Right cardiac atrium (tissue), 5 donors: ENCODE results near the gene TMEM138. TPM values are rescaled to one million over a fixed set of nuclear protein-coding genes. Genes with fewer than 3 reads are reported as not detected.

Experiments
- ATAC-seq, 2 donors: fragments of 200-7000 bp; cut with Tn5 transposase; one replicate each; pipeline versions ENCODE4 v1.8.0 to v1.9.1; 2020; ENCODE audit warnings: moderate library complexity in 2 of 2, mild to moderate bottlenecking in 1 of 2
- DNase-seq, 3 donors: peaks; one replicate each; pipeline ENCODE4 v3.0.0-alpha.2; 2020
- H3K27ac ChIP-seq: one replicate; pipeline ENCODE4 v1.5.1; 2013; ENCODE audit warnings: mild to moderate bottlenecking, low read length, control low read depth, moderate library complexity
- H3K27me3 ChIP-seq: one replicate; pipeline ENCODE4 v1.6.1; 2013; ENCODE audit not compliant: control insufficient read depth, insufficient read depth
- H3K4me1 ChIP-seq: one replicate; pipeline ENCODE4 v1.6.1; 2013; ENCODE audit warnings: low read length; ENCODE audit not compliant: control insufficient read depth, insufficient read depth
- H3K4me3 ChIP-seq: one replicate; pipeline ENCODE4 v1.5.1; 2013; ENCODE audit warnings: low read length, control low read depth
- H3K9me3 ChIP-seq: one replicate; pipeline ENCODE4 v1.6.1; 2013; ENCODE audit warnings: low read length; ENCODE audit not compliant: control insufficient read depth
- WGBS: extraction: QIAGEN DNeasy Blood & Tissue Kit; methylation state at CpG from one replicate; pipeline ENCODE4 v1.1.7; 2013; 5-methylcytosine and 5-hydroxymethylcytosine counted together
- intact Hi-C, 4 donors: fragments of 100-400 bp; cut with DNase I; formaldehyde crosslinking; loops; one replicate each; pipeline versions ENCODE4 v1.11.0 to v1.14.0; 2022 to 2023
- polyA plus RNA-seq: library from polyadenylated mRNA; stranded (reverse); fragments of 200-250 nt; gene quantifications from one replicate; pipeline ENCODE4 v1.2.3, GENCODE V29; 2013
- total RNA-seq, 4 donors: library from RNA; stranded (reverse); fragmentation: NEBNext Ultra II Directional; extraction: Animal tissue kit (Norgen Biotek cat#: 25700); gene quantifications; one replicate each; pipeline ENCODE4 v1.2.1, GENCODE V29; 2021
- donor health status: healthy with polysubstance abuse.
- donor health status: DM: no; HTN: yes; CAD: no.
- donor health status: DM: no; HTN: no; CAD: no.
- donor health status: DM: no; HTN: yes; CAD: no; lungs with severe emphysema.
- donor health status: DM: yes; HTN: yes; CAD: no.

The TMEM138 gene
- total and polyA plus RNA-seq, 5 donors = 23.9 to 27.4 (median 26.9) TPM

- Histone ChIP-seq H3K4me3 (no peak overlapping the region), H3K27ac (no peak overlapping the region), H3K4me1 (no peaks in the 10 kb centered on the region), H3K27me3 (no peaks in the 10 kb centered on the region), H3K9me3 (no peaks in the 10 kb centered on the region)
- WGBS = 88% methylated on average over 15 of the region's 15 CpGs
- peak in 1 of 2 donors; percentile 40 for ATAC-seq
- DNase-seq = no peak
- intact Hi-C loops = no loop called here
Measured at GRCh38 chr11:61353131-61354067, 8.8 kb upstream of the TMEM138 start.

GRCh38 chr11:61354208-61354607 lies 8.0 kb upstream of the TMEM138 start:
- no peaks in the 10 kb centered on the region for H3K9me3 ChIP-seq
- H3K4me3 ChIP-seq = no peak overlapping the region
- no peak for ATAC-seq
- H3K4me1 ChIP-seq = no peaks in the 10 kb centered on the region
- DNase-seq = no peak
- no peak overlapping the region for H3K27ac ChIP-seq
- no peaks in the 10 kb centered on the region for H3K27me3 ChIP-seq
- intact Hi-C loops = no loop called here
- 88% methylated on average over 2 of the region's 2 CpGs for WGBS

- 96% methylated on average over 4 of the region's 4 CpGs for WGBS
- Histone ChIP-seq H3K4me1 (peaks cover 4% of the 10 kb centered on the region), H3K27me3 (no peaks in the 10 kb centered on the region), H3K4me3 (no peak overlapping the region), H3K27ac (no peak overlapping the region), H3K9me3 (no peaks in the 10 kb centered on the region)
- intact Hi-C loops = no loop called here
- DNase-seq (no peak), ATAC-seq (no peak)
Measured at GRCh38 chr11:61356706-61357105, 5.5 kb upstream of the TMEM138 start.

GRCh38 chr11:61357233-61357893 lies 4.8 kb upstream of the TMEM138 start:
- 92% methylated on average over 9 of the region's 9 CpGs for WGBS
- intact Hi-C loops = no loop called here
- ATAC-seq (no peak), DNase-seq (no peak)
- Histone ChIP-seq H3K27ac (no peak overlapping the region), H3K9me3 (no peaks in the 10 kb centered on the region), H3K4me1 (peaks cover 4% of the 10 kb centered on the region), H3K27me3 (no peaks in the 10 kb centered on the region), H3K4me3 (no peak overlapping the region)

GRCh38 chr11:61357894-61358239 lies 4.3 kb upstream of the TMEM138 start:
- Histone ChIP-seq H3K27ac (no peak overlapping the region), H3K4me3 (no peak overlapping the region), H3K4me1 (peaks cover 4% of the 10 kb centered on the region), H3K27me3 (no peaks in the 10 kb centered on the region), H3K9me3 (no peaks in the 10 kb centered on the region)
- intact Hi-C loops = no loop called here
- 96% methylated on average over 6 of the region's 6 CpGs for WGBS
- no peak for DNase-seq
- no peak for ATAC-seq

GRCh38 chr11:61358566-61358965 lies 3.6 kb upstream of the TMEM138 start:
- ATAC-seq (no peak), DNase-seq (no peak)
- intact Hi-C loops = no loop called here
- H3K4me1 ChIP-seq = peaks cover 4% of the 10 kb centered on the region
- no peak overlapping the region for H3K27ac ChIP-seq
- no peaks in the 10 kb centered on the region for H3K27me3 ChIP-seq
- WGBS = 96% methylated on average over 11 of the region's 11 CpGs
- no peak overlapping the region for H3K4me3 ChIP-seq
- no peaks in the 10 kb centered on the region for H3K9me3 ChIP-seq

- no peak for DNase-seq
- no peaks in the 10 kb centered on the region for H3K27me3 ChIP-seq
- H3K4me1 ChIP-seq = peaks cover 4% of the 10 kb centered on the region
- no peak overlapping the region for H3K27ac ChIP-seq
- ATAC-seq = no peak
- WGBS = 81% methylated on average over 6 of the region's 6 CpGs
- H3K9me3 ChIP-seq = no peaks in the 10 kb centered on the region
- no peak overlapping the region for H3K4me3 ChIP-seq
- intact Hi-C loops = no loop called here
Measured at GRCh38 chr11:61359516-61359915, 2.7 kb upstream of the TMEM138 start.

- Histone ChIP-seq H3K9me3 (no peaks in the 10 kb centered on the region), H3K27me3 (no peaks in the 10 kb centered on the region), H3K4me3 (peak overlapping the region; percentile 75), H3K4me1 (peaks cover 4% of the 10 kb centered on the region), H3K27ac (peak overlapping the region; percentile 100)
- WGBS = 3% methylated on average over 22 of the region's 22 CpGs
- ATAC-seq = no peak
- intact Hi-C loops = no loop called here
- DNase-seq = no peak
Measured at GRCh38 chr11:61361237-61361740, 885 bp upstream of the TMEM138 start.

- intact Hi-C loops = no loop called here
- ATAC-seq = peak in 1 of 2 donors; percentile 11
- WGBS = 1% methylated on average over 12 of the region's 12 CpGs
Measured at GRCh38 chr11:61362542-61362875, 335 bp downstream of the TMEM138 start.

GRCh38 chr11:61364012-61364675 lies 2.0 kb downstream of the TMEM138 start:
- Histone ChIP-seq H3K27ac (no peak overlapping the region), H3K4me3 (no peak overlapping the region), H3K9me3 (no peaks in the 10 kb centered on the region), H3K27me3 (no peaks in the 10 kb centered on the region), H3K4me1 (peaks cover 5% of the 10 kb centered on the region)
- 92% methylated on average over 5 of the region's 5 CpGs for WGBS
- intact Hi-C loops = no loop called here
- no peak for DNase-seq
- ATAC-seq = no peak

More at GRCh38 chr11:61362542-61362875, 335 bp downstream of the TMEM138 start:
- no peak for DNase-seq
- H3K27me3 ChIP-seq = no peaks in the 10 kb centered on the region
- H3K27ac ChIP-seq = peak overlapping the region; percentile 91
- H3K4me1 ChIP-seq = peaks cover 4% of the 10 kb centered on the region
- peak overlapping the region; percentile 75 for H3K4me3 ChIP-seq
- no peaks in the 10 kb centered on the region for H3K9me3 ChIP-seq

GRCh38 chr11:61367406-61367805 lies 5.2 kb downstream of the TMEM138 start:
- no peak for DNase-seq
- ATAC-seq = no peak

More at GRCh38 chr11:61367406-61367805, 5.2 kb downstream of the TMEM138 start:
- intact Hi-C loops = no loop called here
- WGBS = 68% methylated on average over 6 of the region's 6 CpGs
- H3K27me3 ChIP-seq = no peaks in the 10 kb centered on the region
- peaks cover 4% of the 10 kb centered on the region for H3K4me1 ChIP-seq
- no peaks in the 10 kb centered on the region for H3K9me3 ChIP-seq
- no peak overlapping the region for H3K4me3 ChIP-seq
- H3K27ac ChIP-seq = no peak overlapping the region
